Measurements from ENCODE around the gene CFTR.
"Not testable (repeated sequence)": the region's sequence is repeated elsewhere in the genome, so short reads cannot be mapped to it uniquely, and the experiment has no call there.

The CFTR gene

DNA sequence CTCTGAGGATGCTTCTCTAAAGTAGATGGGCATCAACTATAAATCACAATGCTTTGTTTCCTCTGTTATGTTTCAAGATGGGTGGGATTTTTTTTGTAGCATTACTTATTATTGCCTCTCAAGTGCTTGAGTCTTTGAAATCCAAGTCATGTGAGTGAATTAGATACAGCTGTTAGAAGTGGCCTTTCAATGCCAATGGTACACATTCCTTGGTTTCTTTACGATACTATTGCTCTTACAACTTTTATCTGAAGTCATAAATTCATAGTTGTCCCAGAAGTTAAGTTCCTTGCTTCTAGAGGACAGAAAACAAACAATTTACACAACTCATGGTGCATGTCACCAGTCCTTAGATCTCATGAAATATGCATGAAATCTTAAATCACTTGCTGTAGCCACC, 15.5 kb downstream of the CFTR start:
- DNase-seq (ENCODE audit: low spot score), result no peak

DNA sequence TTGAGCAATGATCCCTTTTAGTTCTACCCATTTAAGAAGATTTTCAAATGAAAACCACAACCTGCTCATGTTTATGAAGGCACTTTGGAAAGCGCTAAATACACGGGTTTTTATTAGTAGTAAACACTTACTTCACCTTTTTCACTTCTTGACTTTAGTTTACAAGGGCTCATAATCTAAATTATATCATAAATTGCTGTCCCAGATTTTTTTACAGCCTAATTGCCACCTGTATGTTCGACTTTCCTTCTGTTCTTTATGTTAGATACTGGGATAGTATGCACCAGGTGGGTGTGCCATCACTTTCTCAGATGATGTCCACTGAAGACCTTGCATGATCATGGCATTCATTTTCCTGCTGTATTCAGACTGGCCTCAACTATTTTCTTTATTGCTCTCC, 22.5 kb downstream of the CFTR start:
- no peak for DNase-seq (ENCODE audit: low spot score)

DNA sequence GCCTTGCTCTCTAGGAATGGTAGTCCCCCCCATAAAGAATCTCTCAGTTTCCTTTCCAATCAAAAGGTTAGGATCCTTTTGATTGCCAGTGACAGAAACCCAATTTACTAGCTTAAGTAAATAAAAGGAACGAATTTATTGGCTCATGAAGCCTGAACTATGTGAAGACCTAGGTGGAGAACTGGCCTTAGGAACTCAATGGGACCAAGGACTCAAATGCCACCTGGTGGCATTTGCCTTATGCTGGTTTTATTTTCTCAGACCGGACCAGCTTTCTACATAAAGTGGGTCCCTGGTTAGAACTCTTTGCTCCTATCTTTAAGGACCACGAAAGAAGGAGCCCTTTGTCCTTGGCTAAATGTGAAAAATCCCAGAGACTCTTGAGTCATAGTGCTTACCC, 25.4 kb downstream of the CFTR start:
- DNase-seq (ENCODE audit: low spot score), result no peak

DNA sequence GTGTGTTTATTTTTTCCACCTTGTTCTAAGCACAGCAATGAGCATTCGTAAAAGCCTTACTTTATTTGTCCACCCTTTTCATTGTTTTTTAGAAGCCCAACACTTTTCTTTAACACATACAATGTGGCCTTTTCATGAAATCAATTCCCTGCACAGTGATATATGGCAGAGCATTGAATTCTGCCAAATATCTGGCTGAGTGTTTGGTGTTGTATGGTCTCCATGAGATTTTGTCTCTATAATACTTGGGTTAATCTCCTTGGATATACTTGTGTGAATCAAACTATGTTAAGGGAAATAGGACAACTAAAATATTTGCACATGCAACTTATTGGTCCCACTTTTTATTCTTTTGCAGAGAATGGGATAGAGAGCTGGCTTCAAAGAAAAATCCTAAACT, 28.9 kb downstream of the CFTR start:
- DNase-seq (ENCODE audit: low spot score), result no peak

DNA sequence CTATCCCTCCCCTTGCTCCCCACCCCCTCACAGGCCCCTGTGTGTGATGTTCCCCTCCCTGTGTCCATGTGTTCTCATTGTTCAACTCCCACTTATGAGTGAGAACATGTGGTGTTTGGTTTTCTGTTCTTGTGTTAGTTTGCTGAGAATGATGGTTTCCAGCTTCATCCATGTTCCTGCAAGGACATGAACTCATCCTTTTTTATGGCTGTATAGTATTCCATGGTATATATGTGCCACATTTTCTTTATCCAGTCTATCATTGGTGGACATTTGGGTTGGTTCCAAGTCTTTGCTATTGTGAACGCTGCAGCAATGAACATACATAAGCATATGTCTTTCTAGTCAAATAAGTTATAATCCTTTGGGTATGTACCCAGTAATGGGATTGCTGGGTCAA, 37.4 kb downstream of the CFTR start:
- DNase-seq (ENCODE audit: low spot score), result not testable (repeated sequence)

DNA sequence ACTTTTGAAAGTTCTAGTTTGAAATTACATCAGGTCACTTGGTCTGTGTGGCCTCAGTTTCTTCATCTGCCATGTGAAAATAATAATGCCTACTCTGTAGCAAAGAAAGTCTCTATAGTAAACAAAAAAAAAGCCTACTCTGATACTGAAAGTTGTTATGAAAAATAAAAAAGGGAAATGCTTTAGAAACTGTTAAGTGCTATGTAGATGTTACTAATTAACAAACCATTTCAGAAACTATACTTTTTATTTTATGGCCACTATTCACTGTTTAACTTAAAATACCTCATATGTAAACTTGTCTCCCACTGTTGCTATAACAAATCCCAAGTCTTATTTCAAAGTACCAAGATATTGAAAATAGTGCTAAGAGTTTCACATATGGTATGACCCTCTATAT, 50.6 kb downstream of the CFTR start:
- DNase-seq (ENCODE audit: low spot score), result no peak

DNA sequence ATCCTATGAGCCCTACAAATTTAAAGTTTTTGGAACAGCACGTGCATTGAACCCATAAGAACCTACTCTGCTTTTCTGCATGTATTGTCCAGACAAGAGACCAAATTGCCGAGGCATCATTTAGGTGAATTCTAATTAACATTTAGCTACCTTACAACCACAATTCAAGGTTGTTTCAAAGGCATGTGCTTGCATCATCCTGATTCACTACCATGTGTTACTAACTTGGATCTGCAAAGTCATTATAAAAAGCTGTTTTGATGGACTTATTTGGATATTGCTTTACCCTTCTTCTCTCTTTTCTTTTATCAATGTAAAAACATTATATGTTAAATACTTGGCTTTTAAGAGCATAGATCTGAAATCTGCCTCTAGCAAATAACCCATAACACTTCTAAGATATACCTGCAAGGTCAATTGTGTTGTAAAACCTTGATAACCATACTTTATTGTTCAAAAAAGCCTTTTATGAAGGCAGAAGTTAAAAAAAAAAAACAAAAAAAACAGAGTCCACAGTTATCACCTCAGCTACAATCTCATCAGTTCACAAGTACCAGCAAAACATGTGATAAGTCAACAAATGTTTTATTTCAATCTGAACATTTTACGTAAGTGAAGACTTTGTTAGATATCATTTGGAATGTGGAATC, 51.9 kb downstream of the CFTR start:
- DNase-seq (ENCODE audit: low spot score), result no peak

DNA sequence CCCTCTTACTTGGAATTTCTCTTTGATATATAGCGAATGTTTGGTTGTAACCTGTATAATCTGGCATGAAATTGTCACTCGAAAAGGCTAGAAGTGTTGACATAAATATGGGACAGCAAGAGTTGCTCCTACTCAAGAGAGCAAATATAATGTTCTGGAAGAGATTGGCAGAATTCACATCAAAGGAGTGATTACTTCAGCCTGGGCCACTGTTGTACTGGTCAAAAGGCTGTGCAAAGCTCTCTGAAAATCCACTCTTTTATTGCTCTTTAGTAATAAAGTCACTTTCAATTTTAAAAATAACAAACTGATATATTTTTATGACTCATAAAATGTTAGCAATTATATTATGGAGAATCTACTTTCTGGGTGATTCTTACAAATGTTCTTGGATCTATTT, 58.2 kb downstream of the CFTR start:
- no peak for DNase-seq (ENCODE audit: low spot score)

DNA sequence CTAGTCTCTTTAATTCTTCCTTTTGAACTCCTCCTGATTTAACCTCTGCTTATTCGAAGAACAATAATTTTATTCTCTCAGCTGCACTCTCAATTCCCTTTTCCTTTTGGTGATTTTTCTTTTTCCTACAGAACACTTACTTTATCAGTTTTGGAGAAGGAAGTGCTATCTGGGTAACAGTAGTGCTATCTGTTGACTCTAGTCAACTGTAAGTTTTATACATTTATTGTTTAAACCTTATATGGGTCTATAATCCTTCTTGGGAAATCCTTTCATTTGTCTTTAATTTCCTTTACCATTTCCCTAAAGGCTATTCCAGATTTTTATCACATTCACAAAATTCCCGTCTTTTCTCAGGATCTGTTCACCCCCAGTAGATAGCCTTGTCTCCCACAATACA, 64.2 kb downstream of the CFTR start:
- DNase-seq (ENCODE audit: low spot score), result no peak

DNA sequence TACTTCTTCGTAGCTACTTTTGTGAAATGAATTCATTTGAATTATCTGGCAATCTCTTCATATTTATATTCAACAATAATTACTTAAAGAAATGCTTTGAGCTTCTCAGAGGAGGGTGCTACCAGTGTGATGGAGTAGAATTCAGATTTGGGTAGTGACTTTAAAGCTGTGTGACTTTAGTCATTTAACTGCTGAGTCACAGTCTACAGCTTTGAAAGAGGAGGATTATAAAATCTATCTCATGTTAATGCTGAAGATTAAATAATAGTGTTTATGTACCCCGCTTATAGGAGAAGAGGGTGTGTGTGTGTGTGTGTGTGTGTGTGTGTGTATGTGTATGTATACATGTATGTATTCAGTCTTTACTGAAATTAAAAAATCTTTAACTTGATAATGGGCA, 68.2 kb downstream of the CFTR start:
- no peak for DNase-seq (ENCODE audit: low spot score)

DNA sequence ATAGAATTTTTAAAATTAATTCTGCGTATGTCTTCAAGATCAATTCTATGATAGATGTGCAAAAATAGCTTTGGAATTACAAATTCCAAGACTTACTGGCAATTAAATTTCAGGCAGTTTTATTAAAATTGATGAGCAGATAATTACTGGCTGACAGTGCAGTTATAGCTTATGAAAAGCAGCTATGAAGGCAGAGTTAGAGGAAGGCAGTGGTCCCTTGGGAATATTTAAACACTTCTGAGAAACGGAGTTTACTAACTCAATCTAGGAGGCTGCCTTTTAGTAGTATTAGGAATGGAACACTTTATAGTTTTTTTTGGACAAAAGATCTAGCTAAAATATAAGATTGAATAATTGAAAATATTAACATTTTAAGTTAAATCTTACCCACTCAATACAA, 70.8 kb downstream of the CFTR start:
- no peak for DNase-seq (ENCODE audit: low spot score)

DNA sequence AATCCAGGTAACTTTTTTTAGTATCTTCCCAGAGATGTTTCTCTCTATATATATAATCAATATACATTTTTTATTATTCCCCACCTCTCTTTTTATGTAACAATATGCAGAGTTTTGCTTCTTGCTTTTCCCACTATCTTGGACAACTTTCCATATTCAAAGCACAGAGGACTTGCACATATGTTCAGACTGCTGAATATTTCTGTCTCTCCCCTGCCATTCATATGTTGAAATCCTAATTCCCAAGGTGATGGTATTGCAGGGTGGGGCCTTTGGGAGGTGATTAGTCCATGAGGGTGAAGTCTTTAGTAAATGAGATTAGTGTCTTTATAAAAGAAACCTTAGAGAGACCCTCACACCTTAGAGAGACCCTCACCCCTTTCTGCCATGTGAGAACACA, 72.8 kb downstream of the CFTR start:
- no peak for DNase-seq (ENCODE audit: low spot score)

DNA sequence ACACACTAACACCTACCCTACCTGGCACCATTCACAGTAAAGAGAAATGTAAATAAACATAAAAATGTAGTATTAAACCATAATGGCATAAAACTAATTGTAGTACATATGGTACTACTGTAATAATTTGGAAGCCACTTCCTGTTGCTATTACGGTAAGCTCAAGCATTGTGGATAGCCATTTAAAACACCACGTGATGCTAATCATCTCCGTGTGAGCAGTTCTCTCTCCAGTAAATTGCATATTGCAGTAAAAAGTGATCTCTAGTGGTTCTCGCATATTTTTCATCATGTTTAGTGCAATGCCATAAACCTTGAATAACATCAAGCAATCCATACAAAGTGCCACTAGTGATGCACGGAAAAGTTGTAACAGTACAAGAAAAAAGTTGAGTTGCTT, 75.4 kb downstream of the CFTR start:
- DNase-seq (ENCODE audit: low spot score), result no peak

DNA sequence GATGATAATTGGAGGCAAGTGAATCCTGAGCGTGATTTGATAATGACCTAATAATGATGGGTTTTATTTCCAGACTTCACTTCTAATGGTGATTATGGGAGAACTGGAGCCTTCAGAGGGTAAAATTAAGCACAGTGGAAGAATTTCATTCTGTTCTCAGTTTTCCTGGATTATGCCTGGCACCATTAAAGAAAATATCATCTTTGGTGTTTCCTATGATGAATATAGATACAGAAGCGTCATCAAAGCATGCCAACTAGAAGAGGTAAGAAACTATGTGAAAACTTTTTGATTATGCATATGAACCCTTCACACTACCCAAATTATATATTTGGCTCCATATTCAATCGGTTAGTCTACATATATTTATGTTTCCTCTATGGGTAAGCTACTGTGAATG, 79.6 kb downstream of the CFTR start:
- no peak for DNase-seq (ENCODE audit: low spot score)

DNA sequence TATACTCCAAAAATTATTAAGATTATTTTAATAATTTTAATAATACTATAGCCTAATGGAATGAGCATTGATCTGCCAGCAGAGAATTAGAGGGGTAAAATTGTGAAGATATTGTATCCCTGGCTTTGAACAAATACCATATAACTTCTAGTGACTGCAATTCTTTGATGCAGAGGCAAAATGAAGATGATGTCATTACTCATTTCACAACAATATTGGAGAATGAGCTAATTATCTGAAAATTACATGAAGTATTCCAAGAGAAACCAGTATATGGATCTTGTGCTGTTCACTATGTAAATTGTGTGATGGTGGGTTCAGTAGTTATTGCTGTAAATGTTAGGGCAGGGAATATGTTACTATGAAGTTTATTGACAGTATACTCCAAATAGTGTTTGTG, 80.2 kb downstream of the CFTR start:
- no peak for DNase-seq (ENCODE audit: low spot score)

DNA sequence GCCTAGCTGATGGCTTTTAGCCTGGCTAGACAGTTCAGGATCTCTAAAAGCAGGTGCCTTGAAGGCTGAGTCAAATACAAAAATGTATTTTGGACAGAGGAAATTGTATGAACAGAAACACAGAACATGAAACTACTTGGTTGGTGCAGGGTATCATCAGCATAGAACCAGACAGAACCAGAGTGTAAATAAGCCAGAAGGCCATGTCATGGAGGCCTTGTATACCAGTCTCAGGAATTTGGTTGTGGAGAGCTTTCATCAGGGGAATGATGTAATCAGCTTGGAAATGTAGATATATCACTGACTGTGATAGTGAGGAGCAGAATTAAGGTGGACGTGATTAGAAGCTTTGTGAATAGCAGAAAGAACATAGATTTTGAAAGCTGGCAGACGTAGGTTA, 82.9 kb downstream of the CFTR start:
- no peak for DNase-seq (ENCODE audit: low spot score)

DNA sequence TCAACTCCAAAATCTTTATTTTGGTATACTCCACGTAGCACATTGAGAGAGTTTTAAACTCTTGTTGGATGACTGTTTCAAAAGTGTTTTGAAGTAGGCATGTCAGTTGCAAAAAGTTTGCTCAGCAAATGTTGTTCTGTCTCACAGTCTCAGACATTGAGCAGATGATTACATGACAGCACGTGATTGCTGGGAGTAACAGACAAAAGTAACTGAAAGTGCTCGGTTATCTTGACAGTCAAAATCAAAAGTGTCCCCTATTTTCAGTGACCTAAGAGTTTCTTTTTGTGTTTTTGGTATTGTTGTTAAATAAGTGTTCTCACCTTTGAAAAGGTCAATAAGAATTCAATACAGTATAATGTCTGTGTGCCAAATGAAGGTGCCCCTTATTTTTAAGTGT, 84.3 kb downstream of the CFTR start:
- DNase-seq (ENCODE audit: low spot score), result no peak

DNA sequence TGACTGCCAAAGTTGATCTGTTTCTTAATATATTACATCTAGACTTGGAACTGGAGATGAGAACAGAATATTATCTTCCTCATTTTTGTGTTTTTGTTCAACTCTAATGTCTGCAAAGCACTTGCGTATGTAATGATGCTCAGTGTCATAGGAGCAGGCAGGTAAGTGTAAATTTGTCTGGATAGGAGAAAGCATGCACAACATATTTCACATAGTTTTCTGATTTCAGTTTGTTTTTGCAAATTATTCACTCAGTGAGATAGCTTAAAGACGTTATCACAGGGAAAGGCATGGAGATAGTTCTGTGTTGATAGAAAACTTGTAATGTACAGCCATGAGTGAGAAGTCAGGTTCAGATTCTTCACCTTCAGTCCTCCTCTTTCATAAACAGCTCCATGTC, 84.8 kb downstream of the CFTR start:
- no peak for DNase-seq (ENCODE audit: low spot score)

DNA sequence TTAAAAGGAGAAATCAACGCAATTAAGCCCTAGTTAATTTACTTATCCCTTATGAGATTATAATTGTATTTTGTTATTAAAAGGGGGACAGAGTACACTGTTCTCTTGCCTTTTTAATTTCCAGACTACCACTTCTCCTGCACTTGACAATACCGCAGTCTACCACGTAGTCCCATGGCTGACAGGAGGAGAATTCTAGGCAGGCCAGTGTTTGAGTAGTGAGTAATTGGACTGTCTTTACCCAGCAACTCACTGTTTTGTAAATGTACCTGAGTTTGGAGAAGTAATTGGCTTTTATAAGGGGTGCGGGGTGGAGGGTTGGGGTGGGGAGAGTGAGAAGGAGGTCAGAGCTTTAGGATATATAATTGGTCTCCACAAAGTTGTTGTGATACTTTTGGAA, 85.4 kb downstream of the CFTR start:
- DNase-seq (ENCODE audit: low spot score), result no peak

DNA sequence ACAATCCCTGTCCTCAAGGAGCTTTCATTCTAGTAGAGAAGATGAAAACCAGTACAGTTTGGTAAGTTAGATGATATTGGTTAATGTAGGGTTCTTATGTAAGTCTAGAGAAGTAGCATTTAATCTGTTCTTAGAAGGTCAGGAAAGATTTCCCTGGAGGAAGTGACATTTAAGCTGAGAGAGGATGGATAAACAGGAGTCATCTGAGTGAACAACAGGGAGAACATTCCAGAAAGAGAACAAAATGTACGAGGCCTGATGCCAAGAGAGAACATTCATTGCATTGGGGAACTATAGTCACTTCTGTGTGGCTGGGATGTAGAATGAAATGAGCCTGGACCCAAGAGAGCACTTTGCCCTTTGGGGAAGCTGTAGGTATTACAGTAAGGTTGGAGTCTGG, 88.0 kb downstream of the CFTR start:
- DNase-seq (ENCODE audit: low spot score), result no peak

DNA sequence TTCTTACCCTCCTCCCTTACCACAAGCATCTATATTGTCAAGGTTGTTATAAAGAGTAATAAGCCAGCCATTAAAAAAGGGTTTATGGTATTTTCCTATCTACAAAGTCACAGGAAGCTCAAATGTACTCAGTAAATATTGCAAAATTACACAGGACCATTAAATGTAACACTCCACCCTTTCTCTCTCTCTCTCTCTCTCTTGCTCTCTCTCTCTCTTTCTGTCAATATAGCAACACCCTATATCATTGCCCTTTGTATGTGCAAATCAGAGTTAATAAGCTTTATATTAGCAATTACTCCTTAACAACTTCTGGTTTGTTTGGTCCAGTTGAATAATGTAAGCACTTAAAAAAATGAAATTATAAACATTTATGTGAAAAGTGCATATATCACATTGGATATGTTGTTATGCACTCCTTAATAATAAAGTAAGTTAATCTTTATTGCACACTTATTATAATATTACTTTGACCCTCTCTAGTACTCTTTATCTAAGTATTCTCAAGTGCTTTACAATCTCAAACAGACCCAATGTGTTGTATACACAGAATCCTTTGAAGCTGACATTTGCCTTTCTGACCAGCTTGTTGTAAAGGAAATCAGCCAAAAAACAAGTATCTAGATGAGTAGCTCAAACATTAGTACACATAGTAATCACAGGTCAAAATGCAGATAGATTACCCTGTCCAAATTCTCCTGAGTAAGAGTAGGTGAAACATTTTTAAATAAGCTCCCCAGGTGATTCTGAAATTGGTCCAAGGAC, 93.2 kb downstream of the CFTR start:
- DNase-seq (ENCODE audit: low spot score), result no peak

DNA sequence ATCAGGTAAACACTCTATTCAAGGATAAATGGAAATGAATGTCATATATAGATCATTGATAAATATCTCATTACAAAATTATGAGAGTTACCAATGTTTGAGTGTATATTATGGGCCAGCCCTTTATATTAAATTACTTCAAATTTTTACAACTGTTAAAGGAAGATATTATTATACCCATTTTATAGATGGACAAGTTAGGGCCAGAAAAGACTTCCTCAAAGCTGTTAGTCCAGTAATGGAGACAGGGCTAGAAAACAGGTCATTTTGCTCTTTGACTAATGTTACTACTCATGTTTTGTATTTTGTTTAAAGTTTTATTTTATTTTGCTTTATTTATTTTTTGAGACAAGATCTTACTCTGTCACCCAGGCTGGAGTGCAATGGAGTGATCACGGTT, 101.6 kb downstream of the CFTR start:
- no peak for DNase-seq (ENCODE audit: low spot score)

DNA sequence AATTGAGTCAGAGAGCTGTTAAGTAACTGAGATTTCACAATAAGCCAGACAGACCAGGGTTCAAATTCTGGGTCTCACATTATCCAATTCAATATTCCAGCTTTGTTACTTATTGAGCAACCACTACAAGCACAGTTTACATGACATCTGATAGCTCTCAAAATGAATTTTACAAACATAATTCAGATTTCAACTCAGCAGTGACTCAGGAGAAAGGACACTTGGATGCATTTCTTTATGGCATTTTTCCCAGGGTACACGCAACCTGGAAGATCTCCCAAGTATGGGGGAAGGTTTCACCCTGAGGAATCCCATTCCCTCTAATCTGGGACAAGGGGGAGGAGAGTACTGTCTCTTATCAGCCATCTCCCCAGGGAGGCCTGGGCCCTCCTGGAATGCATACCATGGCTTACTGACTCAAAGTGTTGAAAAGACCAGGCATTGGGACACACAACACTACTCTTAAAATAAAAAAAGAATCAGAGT, 102.4 kb downstream of the CFTR start:
- DNase-seq (ENCODE audit: low spot score), result no peak

DNA sequence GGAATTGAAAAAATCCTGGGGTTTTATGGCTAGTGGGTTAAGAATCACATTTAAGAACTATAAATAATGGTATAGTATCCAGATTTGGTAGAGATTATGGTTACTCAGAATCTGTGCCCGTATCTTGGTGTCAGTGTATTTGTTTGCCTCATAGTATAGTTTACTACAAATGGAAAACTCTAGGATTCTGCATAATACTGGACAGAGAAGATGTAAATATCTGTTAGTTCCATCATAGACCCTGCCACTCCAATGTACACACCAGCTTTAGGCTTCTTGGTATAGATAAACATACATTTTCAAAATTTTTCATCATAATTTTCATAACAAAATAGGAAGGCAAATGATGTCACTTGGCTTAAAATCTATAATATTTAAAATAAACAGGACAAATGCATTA, 108.1 kb downstream of the CFTR start:
- DNase-seq (ENCODE audit: low spot score), result no peak
